WTC11 (cell line): ENCODE data around the gene DNAH5.

Experiments used
- CREM ChIP-seq: sonication (generic); formaldehyde crosslinking; IDR thresholded peaks from 2 replicates; pipeline ENCODE4 v1.8.1; 2022; ENCODE audit warnings: mild to moderate bottlenecking, missing genetic modification reagents, moderate library complexity
- FOXJ3 ChIP-seq: sonication (generic); formaldehyde crosslinking; IDR thresholded peaks from 2 replicates; pipeline ENCODE4 v1.9.0; 2021; ENCODE audit warnings: missing genetic modification reagents, mild to moderate bottlenecking, borderline replicate concordance
- FOXK1 ChIP-seq: sonication (generic); formaldehyde crosslinking; IDR thresholded peaks from 2 replicates; pipeline ENCODE4 v1.8.0; 2022; ENCODE audit warnings: mild to moderate bottlenecking, moderate library complexity, missing genetic modification reagents
- NR2C2 ChIP-seq: sonication (generic); formaldehyde crosslinking; IDR thresholded peaks from 2 replicates; pipeline ENCODE4 v1.8.0; 2022; ENCODE audit warnings: mild to moderate bottlenecking, missing genetic modification reagents
- NR3C1 ChIP-seq: sonication (generic); formaldehyde crosslinking; conservative IDR thresholded peaks from 2 replicates; pipeline ENCODE4 v1.8.1; 2023; ENCODE audit warnings: low read depth, mild to moderate bottlenecking, missing genetic modification reagents
- RELA ChIP-seq: sonication (generic); formaldehyde crosslinking; IDR thresholded peaks from 2 replicates; pipeline ENCODE4 v1.8.1; 2022; ENCODE audit warnings: missing genetic modification reagents, mild to moderate bottlenecking, borderline replicate concordance
- TP53 ChIP-seq: sonication (generic); formaldehyde crosslinking; IDR thresholded peaks from 2 replicates; pipeline ENCODE4 v1.8.1; 2023; ENCODE audit warnings: mild to moderate bottlenecking, missing genetic modification reagents
- ZNF423 ChIP-seq: fragments of 250-450 bp; sonication (Bioruptor Pico); IDR thresholded peaks from 2 replicates; pipeline ENCODE4 v2.1.2; 2022; ENCODE audit warnings: mild to moderate bottlenecking, moderate library complexity
- TF ChIP-seq, protein P1 (sequence below): sonication (generic); formaldehyde crosslinking; IDR thresholded peaks from 2 replicates; pipeline ENCODE4 v1.8.1; 2023; ENCODE audit warnings: mild to moderate bottlenecking, missing genetic modification reagents, moderate library complexity
- TF ChIP-seq, protein P2 (sequence below): fragments of 200-600 bp; IDR thresholded peaks from 2 replicates; pipeline ENCODE4 v1.8.0; 2022; ENCODE audit warnings: antibody characterized with exemption
- TF ChIP-seq, protein P3 (sequence below): sonication (generic); formaldehyde crosslinking; IDR thresholded peaks from 2 replicates; pipeline ENCODE4 v1.8.0; 2022; ENCODE audit warnings: mild to moderate bottlenecking, missing genetic modification reagents
- TF ChIP-seq, protein P4 (sequence below): sonication (generic); formaldehyde crosslinking; conservative IDR thresholded peaks from 2 replicates; pipeline ENCODE4 v1.8.1; 2022; ENCODE audit warnings: mild to moderate bottlenecking, missing genetic modification reagents
- TF ChIP-seq, protein P5 (sequence below): sonication (generic); formaldehyde crosslinking; IDR thresholded peaks from 2 replicates; pipeline ENCODE4 v1.8.1; 2023; ENCODE audit warnings: mild to moderate bottlenecking, missing genetic modification reagents
- TF ChIP-seq, protein P6 (sequence below): sonication (generic); formaldehyde crosslinking; IDR thresholded peaks from 2 replicates; pipeline ENCODE4 v1.8.1; 2022; ENCODE audit warnings: mild to moderate bottlenecking, missing genetic modification reagents, moderate library complexity, borderline replicate concordance

DNA sequence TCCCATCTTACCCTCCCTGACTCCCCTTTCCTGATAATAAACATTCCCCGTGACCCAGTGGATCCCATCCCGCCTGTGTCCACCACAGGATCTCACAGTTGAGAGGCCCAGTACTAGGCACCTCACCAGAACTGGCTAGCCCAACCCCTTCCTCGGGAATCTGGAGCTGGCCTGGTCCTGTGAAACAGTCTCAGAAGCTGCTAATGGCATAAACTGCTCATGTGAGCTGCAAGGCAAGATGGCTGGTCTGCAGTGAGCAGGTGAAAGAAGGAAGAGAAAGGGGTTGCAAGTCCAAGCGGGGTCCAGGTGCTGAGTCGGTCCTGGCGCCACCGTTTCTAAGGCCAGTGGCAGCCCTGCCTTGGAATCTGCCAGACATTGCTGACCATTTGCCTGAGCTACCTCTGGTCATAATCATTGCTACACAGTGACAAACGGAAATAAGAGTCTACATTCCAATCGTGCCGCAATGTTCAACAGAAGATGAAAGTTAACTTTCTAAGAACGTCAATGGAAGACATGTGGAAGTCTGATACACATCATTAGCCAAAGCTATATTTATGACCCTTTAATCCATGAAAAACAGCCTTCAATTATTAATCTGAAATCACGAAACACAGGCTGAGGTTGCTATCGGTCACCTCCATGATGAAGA is 33.7 kb downstream of the DNAH5 start:
- TF ChIP-seq CREM (CRISPR knock-in tag): no peak
- TF ChIP-seq, protein P1, sequence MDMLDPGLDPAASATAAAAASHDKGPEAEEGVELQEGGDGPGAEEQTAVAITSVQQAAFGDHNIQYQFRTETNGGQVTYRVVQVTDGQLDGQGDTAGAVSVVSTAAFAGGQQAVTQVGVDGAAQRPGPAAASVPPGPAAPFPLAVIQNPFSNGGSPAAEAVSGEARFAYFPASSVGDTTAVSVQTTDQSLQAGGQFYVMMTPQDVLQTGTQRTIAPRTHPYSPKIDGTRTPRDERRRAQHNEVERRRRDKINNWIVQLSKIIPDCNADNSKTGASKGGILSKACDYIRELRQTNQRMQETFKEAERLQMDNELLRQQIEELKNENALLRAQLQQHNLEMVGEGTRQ: no peak
- no peak for TF ChIP-seq NR2C2 (CRISPR knock-in tag)
- TF ChIP-seq, protein P2, sequence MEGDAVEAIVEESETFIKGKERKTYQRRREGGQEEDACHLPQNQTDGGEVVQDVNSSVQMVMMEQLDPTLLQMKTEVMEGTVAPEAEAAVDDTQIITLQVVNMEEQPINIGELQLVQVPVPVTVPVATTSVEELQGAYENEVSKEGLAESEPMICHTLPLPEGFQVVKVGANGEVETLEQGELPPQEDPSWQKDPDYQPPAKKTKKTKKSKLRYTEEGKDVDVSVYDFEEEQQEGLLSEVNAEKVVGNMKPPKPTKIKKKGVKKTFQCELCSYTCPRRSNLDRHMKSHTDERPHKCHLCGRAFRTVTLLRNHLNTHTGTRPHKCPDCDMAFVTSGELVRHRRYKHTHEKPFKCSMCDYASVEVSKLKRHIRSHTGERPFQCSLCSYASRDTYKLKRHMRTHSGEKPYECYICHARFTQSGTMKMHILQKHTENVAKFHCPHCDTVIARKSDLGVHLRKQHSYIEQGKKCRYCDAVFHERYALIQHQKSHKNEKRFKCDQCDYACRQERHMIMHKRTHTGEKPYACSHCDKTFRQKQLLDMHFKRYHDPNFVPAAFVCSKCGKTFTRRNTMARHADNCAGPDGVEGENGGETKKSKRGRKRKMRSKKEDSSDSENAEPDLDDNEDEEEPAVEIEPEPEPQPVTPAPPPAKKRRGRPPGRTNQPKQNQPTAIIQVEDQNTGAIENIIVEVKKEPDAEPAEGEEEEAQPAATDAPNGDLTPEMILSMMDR: no peak
- no peak for TF ChIP-seq RELA (CRISPR knock-in tag)
- TF ChIP-seq TP53: no peak
- TF ChIP-seq ZNF423 (CRISPR knock-in tag): no peak
- TF ChIP-seq, protein P3, sequence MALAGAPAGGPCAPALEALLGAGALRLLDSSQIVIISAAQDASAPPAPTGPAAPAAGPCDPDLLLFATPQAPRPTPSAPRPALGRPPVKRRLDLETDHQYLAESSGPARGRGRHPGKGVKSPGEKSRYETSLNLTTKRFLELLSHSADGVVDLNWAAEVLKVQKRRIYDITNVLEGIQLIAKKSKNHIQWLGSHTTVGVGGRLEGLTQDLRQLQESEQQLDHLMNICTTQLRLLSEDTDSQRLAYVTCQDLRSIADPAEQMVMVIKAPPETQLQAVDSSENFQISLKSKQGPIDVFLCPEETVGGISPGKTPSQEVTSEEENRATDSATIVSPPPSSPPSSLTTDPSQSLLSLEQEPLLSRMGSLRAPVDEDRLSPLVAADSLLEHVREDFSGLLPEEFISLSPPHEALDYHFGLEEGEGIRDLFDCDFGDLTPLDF (CRISPR knock-in tag): no peak
- TF ChIP-seq FOXJ3 (CRISPR knock-in tag): no peak
- TF ChIP-seq, protein P4, sequence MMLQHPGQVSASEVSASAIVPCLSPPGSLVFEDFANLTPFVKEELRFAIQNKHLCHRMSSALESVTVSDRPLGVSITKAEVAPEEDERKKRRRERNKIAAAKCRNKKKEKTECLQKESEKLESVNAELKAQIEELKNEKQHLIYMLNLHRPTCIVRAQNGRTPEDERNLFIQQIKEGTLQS: no peak
- TF ChIP-seq NR3C1 (CRISPR knock-in tag): no peak
- TF ChIP-seq, protein P5, sequence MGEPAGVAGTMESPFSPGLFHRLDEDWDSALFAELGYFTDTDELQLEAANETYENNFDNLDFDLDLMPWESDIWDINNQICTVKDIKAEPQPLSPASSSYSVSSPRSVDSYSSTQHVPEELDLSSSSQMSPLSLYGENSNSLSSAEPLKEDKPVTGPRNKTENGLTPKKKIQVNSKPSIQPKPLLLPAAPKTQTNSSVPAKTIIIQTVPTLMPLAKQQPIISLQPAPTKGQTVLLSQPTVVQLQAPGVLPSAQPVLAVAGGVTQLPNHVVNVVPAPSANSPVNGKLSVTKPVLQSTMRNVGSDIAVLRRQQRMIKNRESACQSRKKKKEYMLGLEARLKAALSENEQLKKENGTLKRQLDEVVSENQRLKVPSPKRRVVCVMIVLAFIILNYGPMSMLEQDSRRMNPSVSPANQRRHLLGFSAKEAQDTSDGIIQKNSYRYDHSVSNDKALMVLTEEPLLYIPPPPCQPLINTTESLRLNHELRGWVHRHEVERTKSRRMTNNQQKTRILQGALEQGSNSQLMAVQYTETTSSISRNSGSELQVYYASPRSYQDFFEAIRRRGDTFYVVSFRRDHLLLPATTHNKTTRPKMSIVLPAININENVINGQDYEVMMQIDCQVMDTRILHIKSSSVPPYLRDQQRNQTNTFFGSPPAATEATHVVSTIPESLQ (CRISPR knock-in tag): no peak
- no peak for TF ChIP-seq FOXK1 (CRISPR knock-in tag)
- TF ChIP-seq, protein P6, sequence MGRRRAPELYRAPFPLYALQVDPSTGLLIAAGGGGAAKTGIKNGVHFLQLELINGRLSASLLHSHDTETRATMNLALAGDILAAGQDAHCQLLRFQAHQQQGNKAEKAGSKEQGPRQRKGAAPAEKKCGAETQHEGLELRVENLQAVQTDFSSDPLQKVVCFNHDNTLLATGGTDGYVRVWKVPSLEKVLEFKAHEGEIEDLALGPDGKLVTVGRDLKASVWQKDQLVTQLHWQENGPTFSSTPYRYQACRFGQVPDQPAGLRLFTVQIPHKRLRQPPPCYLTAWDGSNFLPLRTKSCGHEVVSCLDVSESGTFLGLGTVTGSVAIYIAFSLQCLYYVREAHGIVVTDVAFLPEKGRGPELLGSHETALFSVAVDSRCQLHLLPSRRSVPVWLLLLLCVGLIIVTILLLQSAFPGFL (CRISPR knock-in tag): no peak
